ENCODE results near the gene GIPC1.
A peak's percentile ranks its signal among the peaks of the same experiment; 100 is the strongest.

The GIPC1 gene

GRCh38 chr19:14446336-14447036 is 49.4 kb downstream of the GIPC1 start:
- Histone ChIP-seq H3K27ac (no peak overlapping the region), H3K4me3 (no peak overlapping the region)

GRCh38 chr19:14443632-14444216 is 52.2 kb downstream of the GIPC1 start:
- Histone ChIP-seq H3K27ac (no peak overlapping the region), H3K4me3 (no peak overlapping the region)

- Histone ChIP-seq H3K4me3 (no peak overlapping the region), H3K27ac (no peak overlapping the region)
Observed at GRCh38 chr19:14442891-14443631, 52.9 kb downstream of the GIPC1 start.

GRCh38 chr19:14441041-14441938 is 54.6 kb downstream of the GIPC1 start:
- H3K4me3 ChIP-seq: no peak overlapping the region
- peak overlapping the region in 11 of 21 experiments; percentile 12 to 89 (median 80) for H3K27ac ChIP-seq

GRCh38 chr19:14440049-14440448 is 55.9 kb downstream of the GIPC1 start:
- peak overlapping the region in 18 of 21 experiments; percentile 12 to 89 (median 72) for H3K27ac ChIP-seq
- peak overlapping the region in 6 of 7 experiments; percentile 12 to 38 (median 32) for H3K4me3 ChIP-seq

- peak overlapping the region in 2 of 21 experiments; percentile 29 to 83 for H3K27ac ChIP-seq
- no peak overlapping the region for H3K4me3 ChIP-seq
Observed at GRCh38 chr19:14439014-14439413, 56.9 kb downstream of the GIPC1 start.

GRCh38 chr19:14437578-14438140 is 58.3 kb downstream of the GIPC1 start:
- Histone ChIP-seq H3K4me3 (no peak overlapping the region), H3K27ac (no peak overlapping the region)

- Histone ChIP-seq H3K27ac (peak overlapping the region in 11 of 21 experiments; percentile 6 to 91 (median 56)), H3K4me3 (peak overlapping the region in 1 of 7 experiments; percentile 72)
Observed at GRCh38 chr19:14435320-14436050, 60.4 kb downstream of the GIPC1 start.

GRCh38 chr19:14434543-14435319 is 61.2 kb downstream of the GIPC1 start:
- Histone ChIP-seq H3K4me3 (peak overlapping the region in 5 of 7 experiments; percentile 63 to 72 (median 71)), H3K27ac (peak overlapping the region in 17 of 21 experiments; percentile 19 to 91 (median 76))

GRCh38 chr19:14433554-14434501 is 62.1 kb downstream of the GIPC1 start:
- Histone ChIP-seq H3K4me3 (peak overlapping the region; percentile 60 to 72 (median 69)), H3K27ac (peak overlapping the region; percentile 50 to 91 (median 84))

- peak within 1 kb of the TSS; percentile 60 to 72 (median 69) for H3K4me3 ChIP-seq
- peak within 1 kb of the TSS; percentile 50 to 91 (median 84) for H3K27ac ChIP-seq
Observed at GRCh38 chr19:14432791-14433553, 63.0 kb downstream of the GIPC1 start, which contains the start of gene PKN1. Gene PKN1 (plus strand): TSS chr19:14433306. CDS start chr19:14433522, 216 bp downstream.

GRCh38 chr19:14430712-14431111 is 65.2 kb downstream of the GIPC1 start:
- H3K27ac ChIP-seq: no peak overlapping the region
- H3K4me3 ChIP-seq: no peak overlapping the region

- no peak overlapping the region for H3K4me3 ChIP-seq
- no peak overlapping the region for H3K27ac ChIP-seq
Observed at GRCh38 chr19:14428882-14429416, 67.0 kb downstream of the GIPC1 start.
